ENCODE results near the gene PKD2.

PKD2 gene

DNA sequence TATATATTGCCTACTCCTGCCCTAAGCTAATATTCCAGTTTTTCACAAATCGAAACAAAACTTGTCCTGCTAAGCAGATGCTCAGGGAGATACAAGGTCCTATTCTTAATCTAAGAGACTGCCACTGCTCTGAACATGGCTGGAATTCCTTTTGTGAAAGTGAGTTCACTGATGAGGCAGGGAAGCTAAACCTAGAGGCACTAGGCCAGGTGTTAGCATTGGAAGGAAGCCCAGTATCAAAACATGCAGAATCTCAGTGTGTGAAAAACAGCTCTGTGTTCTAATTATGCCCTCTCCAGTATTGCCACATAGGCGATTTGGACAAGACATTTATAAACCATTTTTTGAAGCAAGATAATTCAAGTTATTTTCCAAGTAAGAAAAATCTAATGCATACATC lies 103.4 kb downstream of the PKD2 start:
- TF ChIP-seq, protein P1, sequence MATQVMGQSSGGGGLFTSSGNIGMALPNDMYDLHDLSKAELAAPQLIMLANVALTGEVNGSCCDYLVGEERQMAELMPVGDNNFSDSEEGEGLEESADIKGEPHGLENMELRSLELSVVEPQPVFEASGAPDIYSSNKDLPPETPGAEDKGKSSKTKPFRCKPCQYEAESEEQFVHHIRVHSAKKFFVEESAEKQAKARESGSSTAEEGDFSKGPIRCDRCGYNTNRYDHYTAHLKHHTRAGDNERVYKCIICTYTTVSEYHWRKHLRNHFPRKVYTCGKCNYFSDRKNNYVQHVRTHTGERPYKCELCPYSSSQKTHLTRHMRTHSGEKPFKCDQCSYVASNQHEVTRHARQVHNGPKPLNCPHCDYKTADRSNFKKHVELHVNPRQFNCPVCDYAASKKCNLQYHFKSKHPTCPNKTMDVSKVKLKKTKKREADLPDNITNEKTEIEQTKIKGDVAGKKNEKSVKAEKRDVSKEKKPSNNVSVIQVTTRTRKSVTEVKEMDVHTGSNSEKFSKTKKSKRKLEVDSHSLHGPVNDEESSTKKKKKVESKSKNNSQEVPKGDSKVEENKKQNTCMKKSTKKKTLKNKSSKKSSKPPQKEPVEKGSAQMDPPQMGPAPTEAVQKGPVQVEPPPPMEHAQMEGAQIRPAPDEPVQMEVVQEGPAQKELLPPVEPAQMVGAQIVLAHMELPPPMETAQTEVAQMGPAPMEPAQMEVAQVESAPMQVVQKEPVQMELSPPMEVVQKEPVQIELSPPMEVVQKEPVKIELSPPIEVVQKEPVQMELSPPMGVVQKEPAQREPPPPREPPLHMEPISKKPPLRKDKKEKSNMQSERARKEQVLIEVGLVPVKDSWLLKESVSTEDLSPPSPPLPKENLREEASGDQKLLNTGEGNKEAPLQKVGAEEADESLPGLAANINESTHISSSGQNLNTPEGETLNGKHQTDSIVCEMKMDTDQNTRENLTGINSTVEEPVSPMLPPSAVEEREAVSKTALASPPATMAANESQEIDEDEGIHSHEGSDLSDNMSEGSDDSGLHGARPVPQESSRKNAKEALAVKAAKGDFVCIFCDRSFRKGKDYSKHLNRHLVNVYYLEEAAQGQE (IDR thresholded peaks at IDR 0.05; ENCODE audit: insufficient read depth in 1 of 2, low read depth in 2 of 2, low read length in 2 of 2), result no peak
- TF ChIP-seq SIN3A (IDR thresholded peaks at IDR 0.05; ENCODE audit: borderline replicate concordance, insufficient read depth, low read length) (no peak), POLR2AphosphoS5 (IDR thresholded peaks at IDR 0.05; ENCODE audit: low read depth, low read length) (no peak), TAF1 (IDR thresholded peaks at IDR 0.05; ENCODE audit: borderline replicate concordance, insufficient read depth, low read length) (no peak), FOXP2 (optimal IDR thresholded peaks at IDR 0.05; ENCODE audit: borderline replicate concordance, extremely low read depth, extremely low read length, insufficient read depth) (no peak)

DNA sequence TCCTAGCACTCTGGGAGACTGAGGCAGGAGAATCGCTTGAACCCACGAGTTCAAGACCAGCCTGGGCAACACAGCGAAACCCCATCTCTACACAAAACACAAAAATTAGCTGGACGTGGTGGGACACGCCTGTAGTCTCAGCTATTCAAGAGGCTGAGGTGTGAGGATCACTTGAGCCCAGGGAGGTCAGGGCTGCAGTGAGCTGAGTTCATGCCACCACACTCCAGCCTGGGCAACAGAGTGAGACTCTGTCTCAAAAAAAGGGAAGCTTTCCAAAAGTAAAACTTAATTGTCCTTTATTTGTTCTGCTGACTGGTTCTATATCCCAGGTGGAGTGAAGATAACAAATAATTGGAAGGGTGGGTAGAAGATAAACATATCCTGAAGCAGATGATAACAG lies 105.4 kb downstream of the PKD2 start:
- TF ChIP-seq SIN3A (IDR thresholded peaks at IDR 0.05; ENCODE audit: borderline replicate concordance, insufficient read depth, low read length) (no peak), FOXP2 (optimal IDR thresholded peaks at IDR 0.05; ENCODE audit: borderline replicate concordance, extremely low read depth, extremely low read length, insufficient read depth) (no peak), TAF1 (IDR thresholded peaks at IDR 0.05; ENCODE audit: borderline replicate concordance, insufficient read depth, low read length) (no peak), POLR2AphosphoS5 (IDR thresholded peaks at IDR 0.05; ENCODE audit: low read depth, low read length) (no peak)
- TF ChIP-seq, protein P1 (IDR thresholded peaks at IDR 0.05; ENCODE audit: insufficient read depth in 1 of 2, low read depth in 2 of 2, low read length in 2 of 2), result no peak

DNA sequence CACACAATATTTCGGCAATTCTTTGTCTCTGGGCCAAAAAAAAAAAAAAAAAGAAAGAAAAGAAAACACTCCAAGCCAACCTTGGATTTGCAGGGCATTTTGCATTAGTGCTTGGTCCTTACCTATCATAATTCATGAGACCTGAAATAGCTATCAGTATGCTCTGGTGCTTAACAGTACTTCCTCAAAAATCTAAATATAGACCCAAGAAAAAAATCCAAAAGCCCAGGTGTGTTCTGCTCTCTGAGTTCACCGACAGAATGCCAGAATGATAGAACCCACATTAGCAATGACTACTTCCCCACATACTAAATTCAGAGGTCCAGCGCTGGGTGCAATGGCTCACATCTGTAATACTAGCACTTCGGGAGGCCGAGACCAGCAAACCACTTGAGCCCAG lies 108.2 kb downstream of the PKD2 start:
- TF ChIP-seq, protein P1 (IDR thresholded peaks at IDR 0.05; ENCODE audit: insufficient read depth in 1 of 2, low read depth in 2 of 2, low read length in 2 of 2), result no peak
- no peak for TF ChIP-seq TAF1 (IDR thresholded peaks at IDR 0.05; ENCODE audit: borderline replicate concordance, insufficient read depth, low read length)
- no peak for TF ChIP-seq FOXP2 (optimal IDR thresholded peaks at IDR 0.05; ENCODE audit: borderline replicate concordance, extremely low read depth, extremely low read length, insufficient read depth)
- no peak for TF ChIP-seq POLR2AphosphoS5 (IDR thresholded peaks at IDR 0.05; ENCODE audit: low read depth, low read length)
- no peak for TF ChIP-seq SIN3A (IDR thresholded peaks at IDR 0.05; ENCODE audit: borderline replicate concordance, insufficient read depth, low read length)

DNA sequence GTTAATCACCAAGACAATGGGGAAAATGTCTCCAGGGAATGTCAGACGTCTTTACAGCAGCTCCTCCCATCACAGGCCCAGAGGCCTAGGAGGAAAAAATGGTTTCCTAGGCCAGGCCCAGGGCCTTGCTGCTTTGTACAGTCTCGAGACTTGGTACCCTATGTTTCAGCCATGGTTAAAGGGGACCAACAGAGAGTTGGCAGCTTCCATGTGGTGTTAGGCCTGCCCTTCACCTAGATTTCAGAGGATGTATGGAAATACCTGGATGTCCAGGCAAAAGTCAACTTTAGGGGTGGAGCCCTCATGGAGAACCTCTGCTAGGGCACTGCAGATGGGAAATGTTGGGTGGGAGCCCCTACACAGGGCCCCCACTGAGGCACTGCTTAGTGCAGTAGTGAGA lies 112.5 kb downstream of the PKD2 start:
- TF ChIP-seq SIN3A (IDR thresholded peaks at IDR 0.05; ENCODE audit: borderline replicate concordance, insufficient read depth, low read length) (no peak), FOXP2 (optimal IDR thresholded peaks at IDR 0.05; ENCODE audit: borderline replicate concordance, extremely low read depth, extremely low read length, insufficient read depth) (no peak), TAF1 (IDR thresholded peaks at IDR 0.05; ENCODE audit: borderline replicate concordance, insufficient read depth, low read length) (no peak), POLR2AphosphoS5 (IDR thresholded peaks at IDR 0.05; ENCODE audit: low read depth, low read length) (no peak)
- TF ChIP-seq, protein P1 (IDR thresholded peaks at IDR 0.05; ENCODE audit: insufficient read depth in 1 of 2, low read depth in 2 of 2, low read length in 2 of 2), result no peak
